ENCODE measurements around the gene RACK1. TPM values are rescaled to one million over a fixed set of nuclear protein-coding genes. Genes with fewer than 3 reads are reported as not detected.

Gene RACK1
- total and polyA plus RNA-seq, 2 of the 13 experiments (the other 11 are each of a cell fraction or from before 2014, with no cell fraction given): 2,514 to 6,141 TPM

DNA sequence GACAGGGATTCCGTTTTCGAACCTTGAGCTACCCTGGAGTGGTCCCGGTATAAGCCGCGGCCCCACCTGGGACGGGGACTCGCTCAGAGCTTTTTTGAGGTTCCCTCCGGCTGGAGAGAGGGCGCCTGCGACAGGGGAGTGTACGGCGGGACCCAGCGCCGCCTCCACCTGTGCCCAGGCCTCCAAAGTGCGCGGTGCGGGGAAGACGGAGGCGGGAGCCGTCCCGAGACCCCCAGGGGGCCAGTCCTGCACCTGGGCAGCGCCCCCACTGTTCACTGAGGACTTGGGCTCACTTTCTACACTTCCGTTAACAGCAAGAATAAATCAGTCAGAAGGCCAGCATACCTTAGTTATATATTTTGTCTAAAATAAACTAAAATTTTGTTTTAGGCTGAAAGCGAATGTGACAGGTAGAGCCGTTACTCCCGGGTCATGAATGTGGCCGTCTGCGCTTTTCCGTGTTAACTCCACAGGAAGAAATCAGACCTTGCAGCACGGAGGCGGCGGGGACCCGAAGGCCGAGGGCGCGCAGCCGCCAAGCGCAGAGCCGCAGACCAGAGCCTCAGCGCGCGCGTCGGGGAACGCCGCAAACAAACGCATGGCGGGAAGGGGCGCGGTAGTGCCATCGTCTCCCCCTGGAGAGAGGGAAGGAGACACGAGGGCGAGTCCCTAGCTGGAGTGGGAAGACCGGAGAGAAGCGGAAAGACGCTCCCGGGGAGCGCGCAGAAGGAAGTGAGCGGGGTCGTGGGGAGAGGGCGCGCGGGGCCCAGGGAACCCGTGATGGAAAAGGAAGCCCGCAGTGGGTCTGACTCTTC lies 52.8 kb downstream of the RACK1 start (continued):
- TF ChIP-seq, protein P1, sequence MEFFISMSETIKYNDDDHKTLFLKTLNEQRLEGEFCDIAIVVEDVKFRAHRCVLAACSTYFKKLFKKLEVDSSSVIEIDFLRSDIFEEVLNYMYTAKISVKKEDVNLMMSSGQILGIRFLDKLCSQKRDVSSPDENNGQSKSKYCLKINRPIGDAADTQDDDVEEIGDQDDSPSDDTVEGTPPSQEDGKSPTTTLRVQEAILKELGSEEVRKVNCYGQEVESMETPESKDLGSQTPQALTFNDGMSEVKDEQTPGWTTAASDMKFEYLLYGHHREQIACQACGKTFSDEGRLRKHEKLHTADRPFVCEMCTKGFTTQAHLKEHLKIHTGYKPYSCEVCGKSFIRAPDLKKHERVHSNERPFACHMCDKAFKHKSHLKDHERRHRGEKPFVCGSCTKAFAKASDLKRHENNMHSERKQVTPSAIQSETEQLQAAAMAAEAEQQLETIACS (CRISPR knock-in tag; IDR thresholded peaks at IDR 0.05): peak; percentile 70
- TF ChIP-seq MED1 (CRISPR knock-in tag; IDR thresholded peaks at IDR 0.05) (0 out of 2 replicates have a peak, but pooled peaks have one; percentile 16), ZBTB43 (CRISPR knock-in tag; conservative IDR thresholded peaks at IDR 0.05) (0 out of 2 replicates have a peak, but pooled peaks have one; percentile 18), PRMT3 (CRISPR knock-in tag; IDR thresholded peaks at IDR 0.05; ENCODE audit: borderline replicate concordance, low read depth) (peak; percentile 64; the same call in 1 of the 2 replicates), SRY (CRISPR knock-in tag; IDR thresholded peaks at IDR 0.05) (0 out of 2 replicates have a peak, but pooled peaks have one; percentile 45), ZNF382 (CRISPR knock-in tag; IDR thresholded peaks at IDR 0.05; ENCODE audit: borderline replicate concordance) (no peak), ZNF713 (CRISPR knock-in tag; IDR thresholded peaks at IDR 0.05) (0 out of 2 replicates have a peak, but pooled peaks have one; percentile 28), ETV5 (CRISPR knock-in tag; IDR thresholded peaks at IDR 0.05; ENCODE audit: borderline replicate concordance) (peak; percentile 19; the same call in 1 of the 2 replicates), ZBTB40 (IDR thresholded peaks at IDR 0.05) (no peak), ZBTB40 (CRISPR knock-in tag; IDR thresholded peaks at IDR 0.05) (peak; percentile 58), ZNF331 (CRISPR knock-in tag; IDR thresholded peaks at IDR 0.05) (no peak), ZNF350 (CRISPR knock-in tag; IDR thresholded peaks at IDR 0.05; ENCODE audit: borderline replicate concordance, low read depth) (peak; percentile 72; the same call in 1 of the 2 replicates), ZNF441 (CRISPR knock-in tag; IDR thresholded peaks at IDR 0.05; ENCODE audit: borderline replicate concordance) (0 out of 2 replicates have a peak, but pooled peaks have one; percentile 19), KDM5B (CRISPR knock-in tag; IDR thresholded peaks at IDR 0.05; ENCODE audit: borderline replicate concordance) (peak; percentile 1; the same call in 1 of the 2 replicates)
- TF ChIP-seq, protein P2, sequence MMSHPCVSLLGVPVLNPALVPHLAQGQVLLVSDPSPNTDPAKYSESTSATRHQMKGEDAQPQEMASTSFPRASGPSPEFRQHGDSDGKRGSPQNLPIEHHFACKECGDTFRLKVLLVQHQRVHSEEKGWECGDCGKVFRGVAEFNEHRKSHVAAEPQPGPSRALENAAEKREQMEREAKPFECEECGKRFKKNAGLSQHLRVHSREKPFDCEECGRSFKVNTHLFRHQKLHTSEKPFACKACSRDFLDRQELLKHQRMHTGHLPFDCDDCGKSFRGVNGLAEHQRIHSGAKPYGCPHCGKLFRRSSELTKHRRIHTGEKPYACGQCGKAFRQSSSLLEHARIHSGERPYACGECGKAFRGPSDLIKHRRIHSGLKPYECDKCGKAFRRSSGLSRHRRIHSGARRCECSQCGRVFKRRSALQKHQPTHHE (CRISPR knock-in tag; IDR thresholded peaks at IDR 0.05; ENCODE audit: borderline replicate concordance): 0 out of 2 replicates have a peak, but pooled peaks have one; percentile 48

All from HepG2 (cell line).